ENCODE results near the gene PRKCB. TPM values are rescaled to one million over a fixed set of nuclear protein-coding genes. Genes with fewer than 3 reads are reported as not detected.
A peak's percentile ranks its signal among the peaks of the same experiment; 100 is the strongest.

PRKCB gene
- total and polyA plus RNA-seq, 2 of the 8 experiments (the other 6 are each of a cell fraction or from before 2014, with no cell fraction given) = 7.1 to 12.1 TPM

DNA sequence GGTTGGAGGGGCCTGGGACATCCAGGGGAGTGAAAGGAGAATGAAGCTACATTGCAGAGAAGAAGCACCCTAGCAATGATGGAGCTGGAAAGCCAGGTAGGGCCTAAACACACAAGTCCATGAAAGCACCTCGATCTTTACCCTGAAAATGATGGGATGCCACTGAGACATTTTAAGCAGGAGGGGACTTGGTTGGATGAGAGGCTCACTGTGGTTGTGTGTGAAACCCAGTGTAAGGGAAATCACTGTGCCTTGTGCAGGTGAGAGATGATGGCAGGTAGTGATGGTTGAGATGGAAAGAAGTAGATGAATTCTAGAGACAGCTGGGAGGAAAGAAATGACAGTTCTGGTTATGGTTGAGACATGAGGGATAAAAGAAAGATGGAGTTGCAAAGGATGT is 287.5 kb downstream of the PRKCB start:
- Histone ChIP-seq H3K9me3 (ENCODE audit: insufficient read depth in 2 of 2, low read depth in 1 of 2, low read length in 1 of 2) (no peaks in the 10 kb centered on the region), H3K14ac (ENCODE audit: insufficient read length) (no peak overlapping the region), H2AK5ac (ENCODE audit: low read depth, low read length) (no peak overlapping the region), H4K20me1 (replicated peaks in 1 of 2; ENCODE audit: control insufficient read depth in 1 of 2, insufficient read depth in 2 of 2, low read length in 2 of 2) (no peaks in the 10 kb centered on the region), H2AFZ (ENCODE audit: low read length) (no peak overlapping the region), H3K23me2 (ENCODE audit: low read depth, low read length) (no peaks in the 10 kb centered on the region), H3K23ac (ENCODE audit: insufficient read length) (no peak overlapping the region), H3K4me2 (ENCODE audit: insufficient read depth in 1 of 2, low read depth in 2 of 2, low read length in 2 of 2) (no peak overlapping the region), H4K8ac (ENCODE audit: extremely low read depth, insufficient read depth, low read length) (no peak overlapping the region), H2BK12ac (ENCODE audit: low read depth, low read length) (no peak overlapping the region), H3K27ac (ENCODE audit: low read depth, low read length) (no peak overlapping the region), H3K4me1 (replicated peaks in 1 of 4; ENCODE audit: control insufficient read depth in 3 of 4, insufficient read depth in 4 of 4, low read length in 3 of 4) (peaks cover 2 to 15% (median 10%) of the 10 kb centered on the region in 4 experiments; a peak in 4 of 7 replicates), H2BK120ac (replicated peaks; ENCODE audit: low read depth, low read length) (no peak overlapping the region), H3K4ac (replicated peaks; ENCODE audit: insufficient read length, low read depth, low read length) (no peak overlapping the region), H3K79me1 (ENCODE audit: low read depth, low read length) (no peaks in the 10 kb centered on the region), H4K5ac (ENCODE audit: insufficient read length, low read depth, low read length) (no peak overlapping the region), H3K36me3 (ENCODE audit: control insufficient read depth in 2 of 4, insufficient read depth in 4 of 4, low read length in 3 of 4) (no peaks in the 10 kb centered on the region), H2BK5ac (ENCODE audit: low read depth, low read length) (no peak overlapping the region), H4K91ac (replicated peaks; ENCODE audit: insufficient read length, low read length) (no peak overlapping the region), H3K4me3 (ENCODE audit: extremely low read depth in 1 of 4, insufficient read depth in 2 of 4, low read depth in 3 of 4, low read length in 4 of 4) (no peak overlapping the region), H3K18ac (ENCODE audit: extremely low read depth, low read length) (no peak overlapping the region), H3K27me3 (replicated peaks in 1 of 4; ENCODE audit: control insufficient read depth in 3 of 4, extremely low read depth in 1 of 4, insufficient read depth in 3 of 4, low read length in 3 of 4) (no peaks in the 10 kb centered on the region), H2BK15ac (ENCODE audit: low read length) (0 out of 2 replicates have a peak overlapping the region, but pooled peaks have one; percentile 36), H3K56ac (replicated peaks; ENCODE audit: insufficient read length, low read depth, low read length) (no peak overlapping the region), H3K9ac (replicated peaks in 1 of 4; ENCODE audit: extremely low read depth in 1 of 4, low read depth in 3 of 4, low read length in 3 of 4) (no peak overlapping the region), H2BK20ac (ENCODE audit: low read length) (peak overlapping the region; percentile 27), H3K79me2 (ENCODE audit: control insufficient read depth in 1 of 2, insufficient read depth in 2 of 2, low read length in 2 of 2) (no peaks in the 10 kb centered on the region)
- no peak for TF ChIP-seq MAFK (IDR thresholded peaks at IDR 0.05; ENCODE audit: low read depth, low read length)
- no peak for TF ChIP-seq RNF2 (IDR thresholded peaks at IDR 0.05; ENCODE audit: borderline replicate concordance, low read depth, low read length, missing control alignments, poor library complexity, severe bottlenecking)
- TF ChIP-seq SIN3A (conservative IDR thresholded peaks at IDR 0.05 in 1 of 2, IDR thresholded peaks at IDR 0.05 in 1 of 2; ENCODE audit: low read depth in 1 of 2, low read length in 2 of 2) = no peak
- TF ChIP-seq SRF (IDR thresholded peaks at IDR 0.05; ENCODE audit: low read depth, low read length) = no peak
- WGBS, 2 experiments (ENCODE audit: extremely low coverage in 1 of 2, insufficient coverage in 1 of 2, insufficient read length in 1 of 2, insufficient replicate concordance in 2 of 2, low coverage in 1 of 2, low lambda C conversion rate in 2 of 2, missing lambda C conversion rate in 1 of 2) = 94% methylated on average over 1 of the region's 1 CpG; no CpG with 5 or more reads in 1 of the 2 experiments
- DNase-seq (ENCODE audit: low read depth in 1 of 2, low spot score in 2 of 2) (no peak), FAIRE-seq (no peak)
- ChIA-PET POLR2A (ENCODE audit: partially characterized antibody) (interaction anchor here (0.9 kb wide), 1 partner anchor 15 kb away, joined by 4 read pairs; no protein-coding TSS in a partner anchor), CTCF (ENCODE audit: partially characterized antibody) (interaction anchor here (0.5 to 1.6 kb wide), 4 partner anchors 12 to 54 kb away, joined by 3 to 4 read pairs (median 4); no protein-coding TSS in a partner anchor)
